Measurements from ENCODE around the gene LMBRD2.
"Not testable (repeated sequence)": the region's sequence is repeated elsewhere in the genome, so short reads cannot be mapped to it uniquely, and the experiment has no call there.

LMBRD2 gene

DNA sequence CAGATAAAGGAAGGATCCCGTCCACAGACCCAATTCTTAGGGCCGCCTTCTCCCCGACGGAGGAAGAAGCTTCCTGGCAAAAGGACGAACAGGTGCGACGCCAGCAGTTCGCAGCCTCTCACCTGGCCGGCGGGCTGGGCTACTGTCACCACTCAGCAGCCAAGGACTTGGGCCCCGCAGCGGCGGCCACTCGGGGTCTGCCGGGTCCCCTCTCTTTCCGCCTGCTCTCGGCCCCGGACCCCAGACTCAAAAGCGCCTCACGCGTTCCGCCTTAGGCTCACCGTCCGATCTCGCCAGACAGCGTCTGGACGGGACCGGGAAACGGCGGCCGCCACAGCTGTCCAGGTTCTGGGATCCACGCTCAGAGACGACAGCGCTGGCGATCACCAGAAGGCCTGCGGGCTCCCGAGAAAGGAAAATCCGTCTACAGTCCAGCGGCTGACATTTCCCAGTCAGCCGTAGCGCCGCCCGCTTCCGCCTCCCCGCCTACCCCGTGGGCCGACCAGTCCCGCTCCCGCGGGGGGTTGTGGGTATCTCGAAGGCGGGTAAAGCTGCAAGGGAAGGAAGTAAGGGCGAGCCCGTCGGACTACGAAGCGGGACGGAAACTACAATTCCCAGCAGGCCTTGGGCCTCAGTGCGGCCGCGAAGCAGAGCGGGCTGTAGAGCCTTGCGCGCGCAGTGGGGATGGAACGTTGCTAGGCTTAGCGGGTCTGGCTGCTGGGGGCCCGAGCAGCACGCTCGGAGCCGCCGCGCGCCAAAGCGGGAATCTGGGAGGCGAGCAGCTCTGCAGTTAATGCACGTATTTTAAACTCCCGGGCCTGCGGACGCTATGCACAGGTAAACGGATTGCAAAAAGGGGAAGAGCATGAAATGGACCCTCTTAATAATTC is at the start of gene LMBRD2, which contains the start of gene SKP2:
Gene LMBRD2 (minus strand): TSS at position 454 of the 890 bp plus-strand sequence. CDS start 8,538 bp downstream, outside the sequence.
Gene SKP2 (plus strand): TSS at position 678 of the 890 bp plus-strand sequence. CDS start 152 bp downstream, at position 830.
- peak; percentile 88 for TF ChIP-seq POLR2A (IDR thresholded peaks at IDR 0.05; ENCODE audit: low read depth, low read length)
- FAIRE-seq (peak; percentile 97), DNase-seq (ENCODE audit: insufficient read length, low spot score) (peak; percentile 92)

DNA sequence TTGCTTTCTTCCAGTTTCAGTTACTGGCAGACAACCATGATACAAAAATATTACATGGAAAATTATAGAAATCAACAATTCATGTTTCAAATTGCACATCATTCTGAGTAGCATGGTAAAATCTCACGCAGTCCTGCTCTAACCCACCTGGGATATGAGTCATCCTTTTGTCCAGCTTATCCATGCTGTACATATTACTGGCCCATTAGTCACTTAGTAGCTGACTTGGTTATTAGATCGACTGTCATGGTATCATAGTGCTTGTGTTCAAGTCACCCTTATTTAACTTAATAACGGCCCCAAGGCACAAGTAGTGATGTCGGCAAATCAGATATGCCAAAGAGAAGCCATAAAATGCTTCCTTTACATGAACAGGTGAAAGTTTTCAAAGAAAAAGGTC is 48.8 kb upstream of the LMBRD2 start:
- no peak for TF ChIP-seq POLR2A (IDR thresholded peaks at IDR 0.05; ENCODE audit: low read depth, low read length)
- peak; percentile 81 for FAIRE-seq
- no peak for DNase-seq (ENCODE audit: insufficient read length, low spot score)

DNA sequence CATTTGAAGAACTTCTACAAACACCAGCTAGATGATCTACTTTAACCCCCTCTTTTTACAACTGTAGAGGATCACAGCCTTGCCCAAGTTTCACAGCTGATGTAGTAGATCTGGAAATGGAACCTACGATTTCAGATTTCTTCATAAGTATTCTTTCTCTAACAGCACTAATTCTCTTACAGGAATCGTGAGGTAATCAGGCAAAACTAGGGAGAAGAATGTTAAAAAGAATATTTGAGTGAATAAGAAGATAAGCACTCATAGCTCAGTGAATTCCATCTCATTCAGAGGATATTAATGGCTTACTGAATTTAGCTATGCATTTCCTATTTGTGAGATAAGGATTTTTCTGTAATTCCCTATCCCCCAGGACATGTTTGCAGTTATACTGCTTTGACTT is 47.9 kb upstream of the LMBRD2 start:
- no peak for DNase-seq (ENCODE audit: insufficient read length, low spot score)
- peak; percentile 70 for FAIRE-seq
- no peak for TF ChIP-seq POLR2A (IDR thresholded peaks at IDR 0.05; ENCODE audit: low read depth, low read length)

DNA sequence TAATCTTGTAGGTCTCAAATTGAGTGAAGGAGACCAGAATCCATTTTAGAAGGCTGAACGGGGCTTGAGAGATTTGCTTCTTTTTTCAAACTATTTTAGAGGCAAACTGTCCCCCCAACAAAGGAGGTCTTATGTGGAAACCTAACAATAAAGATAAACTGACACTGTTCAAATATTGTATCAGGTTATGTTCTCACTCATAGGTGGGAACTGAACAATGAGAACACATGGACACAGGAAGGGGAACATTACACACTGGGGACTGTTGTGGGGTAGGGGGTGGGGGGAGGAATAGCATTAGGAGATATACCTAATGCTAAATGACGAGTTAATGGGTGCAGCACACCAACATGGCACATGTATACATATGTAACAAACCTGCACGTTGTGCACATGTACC is 47.1 kb upstream of the LMBRD2 start:
- not testable (repeated sequence) for FAIRE-seq

DNA sequence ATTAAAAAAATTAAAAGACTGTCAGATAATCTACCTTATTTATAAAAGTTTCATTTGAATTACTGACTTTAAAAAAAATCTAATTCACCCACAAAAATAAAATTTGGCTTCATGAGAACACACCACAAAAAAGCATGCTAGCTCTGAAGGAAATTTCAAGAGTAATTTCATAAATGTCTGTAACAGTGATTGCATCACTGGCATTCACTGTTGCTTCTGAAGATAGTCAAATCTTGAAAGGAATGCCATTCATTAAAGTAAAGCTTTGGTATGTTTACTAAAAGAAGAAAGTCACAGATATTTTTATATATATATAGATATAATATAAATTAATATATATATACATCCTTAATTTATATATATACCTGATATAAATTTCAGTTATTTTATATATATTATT is 46.6 kb upstream of the LMBRD2 start:
- no peak for FAIRE-seq

More for the DNA sequence above, 47.1 kb upstream of the LMBRD2 start:
- DNase-seq (ENCODE audit: insufficient read length, low spot score) = not testable (repeated sequence)

DNA sequence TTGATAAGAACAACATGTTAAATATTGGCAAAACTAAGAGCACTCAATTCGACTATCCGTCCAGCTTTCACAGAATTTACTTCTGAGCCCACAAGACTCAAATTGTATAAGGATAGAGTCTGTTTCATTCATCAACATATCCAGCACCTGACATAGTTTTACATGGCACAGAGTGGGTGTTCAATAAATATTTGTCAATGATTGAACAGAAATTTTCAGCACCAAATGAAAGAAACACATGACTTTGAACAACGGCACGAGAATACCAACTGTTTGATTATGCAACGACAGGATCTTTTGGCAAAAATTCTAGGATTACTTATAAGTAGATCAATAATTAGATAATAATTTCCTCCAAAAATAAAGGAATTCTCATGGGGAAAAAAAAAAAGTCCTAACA is 42.1 kb upstream of the LMBRD2 start:
- TF ChIP-seq POLR2A (IDR thresholded peaks at IDR 0.05; ENCODE audit: low read depth, low read length) = no peak
- DNase-seq (ENCODE audit: insufficient read length, low spot score) (no peak), FAIRE-seq (peak; percentile 48)

More for the DNA sequence above, 46.6 kb upstream of the LMBRD2 start:
- TF ChIP-seq POLR2A (IDR thresholded peaks at IDR 0.05; ENCODE audit: low read depth, low read length) = no peak
- DNase-seq (ENCODE audit: insufficient read length, low spot score) = no peak

DNA sequence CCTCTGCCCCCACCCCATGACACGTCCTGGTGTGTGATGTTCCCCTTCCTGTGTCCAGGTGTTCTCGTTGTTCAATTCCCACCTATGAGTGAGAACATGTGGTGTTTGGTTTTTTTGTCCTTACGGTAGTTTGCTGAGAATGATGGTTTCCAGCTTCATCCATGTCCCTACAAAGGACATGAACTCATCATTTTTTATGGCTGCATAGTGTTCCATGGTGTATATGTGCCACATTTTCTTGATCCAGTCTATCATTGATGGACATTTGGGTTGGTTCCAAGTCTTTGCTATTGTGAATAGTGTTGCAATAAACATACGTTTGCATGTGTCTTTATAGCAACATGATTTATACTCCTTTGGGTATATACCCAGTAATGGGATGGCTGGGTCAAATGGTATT is 32.7 kb upstream of the LMBRD2 start:
- FAIRE-seq; DNase-seq (ENCODE audit: insufficient read length, low spot score): not testable (repeated sequence)

DNA sequence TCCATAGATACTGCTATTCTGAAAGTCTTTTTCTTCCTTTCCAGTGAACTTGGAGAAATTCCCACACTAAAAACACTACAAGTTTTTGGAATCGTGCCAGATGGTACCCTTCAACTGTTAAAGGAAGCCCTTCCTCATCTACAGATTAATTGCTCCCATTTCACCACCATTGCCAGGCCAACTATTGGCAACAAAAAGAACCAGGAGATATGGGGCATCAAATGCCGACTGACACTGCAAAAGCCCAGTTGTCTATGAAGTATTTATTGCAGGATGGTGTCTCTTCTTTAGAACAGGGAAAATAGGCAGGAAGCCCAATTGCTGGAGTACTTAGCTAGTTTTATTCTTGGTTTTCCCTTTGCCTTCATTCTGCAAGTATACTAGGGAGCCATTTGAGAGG is 30.1 kb upstream of the LMBRD2 start:
- FAIRE-seq (no peak), DNase-seq (ENCODE audit: insufficient read length, low spot score) (no peak)
- TF ChIP-seq POLR2A (IDR thresholded peaks at IDR 0.05; ENCODE audit: low read depth, low read length) = no peak

DNA sequence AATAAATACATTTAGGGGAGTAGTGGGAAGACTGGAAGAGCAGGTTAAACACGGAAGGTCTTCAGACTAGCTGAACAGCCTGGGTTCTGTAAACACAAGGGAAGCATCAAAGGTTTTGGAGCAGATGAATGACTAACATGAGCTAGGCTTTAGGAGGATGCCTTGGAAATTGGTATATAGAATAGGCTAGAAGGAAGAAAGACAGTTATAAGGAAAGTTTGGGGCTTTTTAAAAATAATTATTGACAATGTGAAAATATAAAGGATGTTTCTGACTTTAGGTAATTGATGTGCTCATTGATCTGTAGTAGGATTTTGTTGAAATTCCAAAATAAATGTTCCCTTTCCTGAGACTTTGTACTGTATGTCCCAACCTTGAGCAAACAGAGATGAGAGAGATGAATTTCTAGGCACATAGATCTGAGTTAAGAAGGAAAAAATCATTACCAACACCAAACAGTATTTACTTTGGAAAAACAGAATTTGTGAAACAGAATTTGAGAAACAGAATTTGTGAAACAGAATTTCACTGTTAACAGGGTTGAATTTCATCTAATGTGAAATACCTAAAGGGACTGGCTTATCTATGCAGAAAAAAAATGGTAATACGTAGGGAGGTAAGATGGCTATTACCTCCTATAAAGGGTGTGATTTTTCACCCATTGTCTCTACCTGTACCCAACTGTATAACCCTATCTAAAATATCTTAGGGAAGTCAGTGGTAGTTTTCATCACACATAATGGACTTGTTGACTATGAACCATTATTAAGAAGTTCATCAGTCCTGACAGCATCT is 29.1 kb upstream of the LMBRD2 start:
- TF ChIP-seq POLR2A (IDR thresholded peaks at IDR 0.05; ENCODE audit: low read depth, low read length) = no peak
- DNase-seq (ENCODE audit: insufficient read length, low spot score) (no peak), FAIRE-seq (no peak)

DNA sequence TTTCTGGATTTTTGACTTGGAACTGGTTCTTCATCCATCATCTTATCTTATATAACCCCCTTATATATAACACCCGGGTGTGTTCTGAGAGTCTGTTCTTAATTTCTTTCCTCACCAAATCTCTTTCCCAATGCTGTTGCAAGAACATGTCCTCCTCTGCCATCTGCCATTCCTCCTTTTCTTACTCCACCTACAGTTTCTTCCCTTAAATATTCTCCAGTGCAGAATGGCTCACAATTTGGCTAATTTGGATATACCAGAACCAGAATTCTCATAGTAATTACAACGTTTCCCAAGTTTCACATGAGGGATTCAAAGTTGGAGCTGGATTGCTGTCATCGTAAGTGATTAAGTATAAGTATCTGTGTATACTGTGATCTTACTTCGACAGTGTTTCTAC is 28.3 kb upstream of the LMBRD2 start:
- DNase-seq (ENCODE audit: insufficient read length, low spot score) (no peak), FAIRE-seq (no peak)
- no peak for TF ChIP-seq POLR2A (IDR thresholded peaks at IDR 0.05; ENCODE audit: low read depth, low read length)

DNA sequence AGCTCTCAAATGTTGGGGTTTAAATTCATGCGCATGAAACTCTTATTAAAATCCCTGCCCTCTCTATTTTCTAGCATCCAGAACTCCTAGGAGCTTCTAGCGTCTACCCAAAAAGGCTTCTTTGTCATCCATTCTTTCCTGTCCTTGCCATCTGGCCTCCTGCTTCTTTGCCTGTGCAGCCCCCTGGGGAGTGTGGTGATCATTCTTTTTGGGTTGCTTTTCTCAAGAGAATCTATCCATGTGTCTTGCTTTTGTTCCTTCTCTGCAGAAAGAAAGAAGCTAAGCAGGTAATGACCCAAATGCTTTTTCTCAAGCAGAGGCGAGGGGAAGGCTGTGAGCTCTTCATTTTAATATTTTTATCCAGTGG is 26.8 kb upstream of the LMBRD2 start:
- DNase-seq (ENCODE audit: insufficient read length, low spot score) = no peak
- TF ChIP-seq POLR2A (IDR thresholded peaks at IDR 0.05; ENCODE audit: low read depth, low read length) = no peak
- no peak for FAIRE-seq

DNA sequence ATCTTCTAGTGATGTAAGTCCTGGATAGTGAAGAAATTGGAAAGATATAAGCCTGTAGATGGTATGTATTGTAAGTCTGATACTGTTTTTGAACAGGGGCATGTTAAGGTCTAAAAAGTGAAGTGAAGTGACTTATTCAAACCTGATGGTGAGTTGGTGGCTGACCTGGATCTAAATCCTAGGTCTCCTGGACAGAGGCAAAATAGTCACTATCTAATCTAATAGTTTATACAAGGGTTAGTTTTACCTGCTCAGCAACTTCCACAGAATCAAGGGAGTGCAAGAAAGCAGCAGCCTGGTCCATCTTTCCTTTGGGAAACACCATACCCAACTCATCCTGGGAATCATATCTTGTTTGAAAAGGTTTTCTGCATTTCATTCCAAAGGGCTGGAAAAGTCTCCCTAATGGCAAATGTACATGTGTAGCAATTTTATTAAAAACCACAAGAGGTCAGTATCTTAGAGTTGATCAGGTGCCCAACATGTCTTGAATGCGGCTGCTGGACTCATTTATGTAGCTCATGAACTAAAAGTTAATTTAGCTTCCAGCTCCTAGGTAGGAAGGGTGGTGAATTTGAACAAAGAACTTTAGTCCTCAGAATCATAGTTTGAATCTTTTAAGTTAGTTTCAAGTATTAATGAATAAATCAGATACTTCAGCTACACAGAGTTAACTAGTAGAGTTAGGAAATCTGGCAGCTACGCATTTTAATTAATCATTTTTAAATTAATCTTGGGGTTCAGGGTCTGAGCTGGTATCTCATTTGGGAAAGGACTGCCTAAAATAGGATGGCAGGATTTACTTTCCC is 26.2 kb upstream of the LMBRD2 start:
- no peak for TF ChIP-seq POLR2A (IDR thresholded peaks at IDR 0.05; ENCODE audit: low read depth, low read length)
- FAIRE-seq (peak; percentile 90), DNase-seq (ENCODE audit: insufficient read length, low spot score) (no peak)

DNA sequence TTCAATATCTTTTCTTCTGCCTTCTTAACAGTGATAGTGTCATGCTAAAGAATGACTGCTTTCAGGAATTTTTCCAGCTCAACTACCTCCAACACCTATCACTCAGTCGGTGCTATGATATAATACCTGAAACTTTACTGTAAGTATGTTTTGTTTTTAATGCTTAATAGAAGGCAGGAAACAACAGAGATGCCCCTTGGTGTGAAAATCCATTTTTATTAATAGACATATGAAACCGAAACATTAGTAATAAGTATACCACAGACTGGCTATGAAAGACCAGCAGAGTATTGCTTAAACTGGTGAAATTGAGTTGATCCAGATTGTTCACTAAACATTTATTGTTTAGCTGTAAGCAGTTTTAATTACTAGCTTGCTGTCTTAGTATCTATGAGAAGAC is 25.5 kb upstream of the LMBRD2 start:
- no peak for TF ChIP-seq POLR2A (IDR thresholded peaks at IDR 0.05; ENCODE audit: low read depth, low read length)
- FAIRE-seq (no peak), DNase-seq (ENCODE audit: insufficient read length, low spot score) (no peak)

DNA sequence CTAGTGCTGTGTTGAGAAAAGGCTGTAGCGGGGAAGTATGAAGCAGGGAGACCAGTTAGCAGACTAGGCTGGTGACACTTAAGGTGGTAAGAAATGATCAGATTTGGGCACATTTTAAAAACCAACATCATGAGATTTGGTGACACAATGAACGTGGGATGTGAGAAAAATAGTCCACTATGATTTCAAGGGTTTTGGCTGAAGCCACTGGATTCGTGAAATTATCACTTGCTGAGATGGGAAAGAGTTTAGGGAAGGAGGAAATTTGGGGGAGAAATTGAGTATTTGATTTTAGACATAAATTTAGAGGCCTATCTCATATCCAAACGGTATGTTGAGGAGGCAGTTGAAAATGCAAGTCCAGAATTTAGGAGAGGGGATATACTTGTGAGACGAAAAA is 23.4 kb upstream of the LMBRD2 start:
- no peak for DNase-seq (ENCODE audit: insufficient read length, low spot score)
- FAIRE-seq = no peak
- no peak for TF ChIP-seq POLR2A (IDR thresholded peaks at IDR 0.05; ENCODE audit: low read depth, low read length)

Measured in H54 (cell line).